Thoracic aorta (tissue), 2 donors: ENCODE measurements around the gene NMT1. TPM values are rescaled to one million over a fixed set of nuclear protein-coding genes. Genes with fewer than 3 reads are reported as not detected.

ENCODE experiments used
- ATAC-seq: fragments of 150-250 bp; one replicate; pipeline ENCODE4 v1.8.0; 2017; ENCODE audit warnings: low read depth; ENCODE audit not compliant: insufficient number of reproducible peaks, low FRiP score
- DNase-seq: peaks from one replicate; pipeline ENCODE4 v3.0.0-alpha.2; 2020; ENCODE audit warnings: low spot score
- H3K27ac ChIP-seq, 2 donors: fragments of 200-600 bp; sonication (generic); 1 replicate in 1 of 2; 2 replicates in 1 of 2; pipeline ENCODE4 v1.5.1; 2016; ENCODE audit warnings: mild to moderate bottlenecking in 2 of 2, moderate library complexity in 2 of 2
- H3K27me3 ChIP-seq: fragments of 200-600 bp; sonication (generic); replicated peaks from 2 replicates; pipeline ENCODE4 v1.6.0; 2016; ENCODE audit warnings: mild to moderate bottlenecking; ENCODE audit not compliant: insufficient read depth
- H3K36me3 ChIP-seq: fragments of 200-600 bp; sonication (generic); one replicate; pipeline ENCODE4 v1.5.1; 2016
- H3K4me1 ChIP-seq, 2 donors: fragments of 200-600 bp; sonication (generic); 1 replicate in 1 of 2; 2 replicates in 1 of 2; pipeline versions ENCODE4 v1.5.1 to v1.6.0; 2016; ENCODE audit warnings: low read depth in 2 of 2, mild to moderate bottlenecking in 1 of 2; ENCODE audit not compliant: control insufficient read depth in 1 of 2
- H3K4me3 ChIP-seq: fragments of 200-600 bp; sonication (generic); 2 replicates; pipeline ENCODE4 v1.5.1; 2016; ENCODE audit warnings: mild to moderate bottlenecking
- H3K9me3 ChIP-seq: fragments of 200-600 bp; sonication (generic); 2 replicates; pipeline ENCODE4 v1.5.1; 2016
- CTCF ChIP-seq: fragments of 200-600 bp; sonication (generic); IDR thresholded peaks from one replicate; pipeline ENCODE4 v1.5.1; 2019; ENCODE audit warnings: antibody characterized with exemption
- total RNA-seq, 2 donors: library from RNA; depleted of rRNA; stranded (reverse); fragments of >200 nt; gene quantifications; one replicate each; pipeline versions ENCODE4 v1.1.0 to v1.2.3, GENCODE V29; 2016

The NMT1 gene
- total RNA-seq, 2 donors from 2014 or later, result 53.1 to 64.8 TPM

GRCh38 chr17:45032174-45032541, 29.0 kb upstream of the NMT1 start:
- Histone ChIP-seq H3K4me3 (no peak overlapping the region), H3K27ac (no peak overlapping the region), H3K9me3 (no peaks in the 10 kb centered on the region), H3K27me3 (no peaks in the 10 kb centered on the region), H3K4me1 (no peaks in the 10 kb centered on the region), H3K36me3 (peaks cover 54% of the 10 kb centered on the region)
- TF ChIP-seq CTCF, result no peak
- ATAC-seq (no peak), DNase-seq (no peak)

- no peak for DNase-seq
- Histone ChIP-seq H3K4me1 (peaks cover 3 to 11% of the 10 kb centered on the region in 2 donors), H3K27me3 (no peaks in the 10 kb centered on the region), H3K9me3 (no peaks in the 10 kb centered on the region), H3K27ac (no peak overlapping the region), H3K4me3 (no peak overlapping the region), H3K36me3 (peaks cover 41% of the 10 kb centered on the region)
- no peak for ATAC-seq
- no peak for TF ChIP-seq CTCF
Observed at GRCh38 chr17:45034599-45034998, 26.5 kb upstream of the NMT1 start.

- Histone ChIP-seq H3K36me3 (peaks cover 29% of the 10 kb centered on the region), H3K4me3 (no peak overlapping the region), H3K4me1 (peaks cover 5 to 18% of the 10 kb centered on the region in 2 donors), H3K9me3 (no peaks in the 10 kb centered on the region), H3K27me3 (no peaks in the 10 kb centered on the region), H3K27ac (no peak overlapping the region)
- DNase-seq, result no peak
- no peak for ATAC-seq
- TF ChIP-seq CTCF, result no peak
Observed at GRCh38 chr17:45035848-45036247, 25.3 kb upstream of the NMT1 start.

GRCh38 chr17:45036691-45037090, 24.4 kb upstream of the NMT1 start:
- H3K27ac ChIP-seq, result no peak overlapping the region
- no peak for DNase-seq

More at GRCh38 chr17:45036691-45037090, 24.4 kb upstream of the NMT1 start:
- peaks cover 21% of the 10 kb centered on the region for H3K36me3 ChIP-seq
- no peak overlapping the region for H3K4me3 ChIP-seq
- no peak for TF ChIP-seq CTCF
- H3K27me3 ChIP-seq, result no peaks in the 10 kb centered on the region
- H3K4me1 ChIP-seq, result peaks cover 5 to 20% of the 10 kb centered on the region in 2 donors
- no peaks in the 10 kb centered on the region for H3K9me3 ChIP-seq
- no peak for ATAC-seq
